Stimulated activated CD8-positive, alpha-beta memory T cell treated with anti-CD3 and anti-CD28 coated beads, Interleukin-4, amount 100 ng/mL, for 1 hour (primary cell): ENCODE measurements around the gene RPH3AL.
"Not testable (repeated sequence)": the region's sequence is repeated elsewhere in the genome, so short reads cannot be mapped to it uniquely, and the experiment has no call there.

ENCODE experiments used
- DNase-seq, 2 donors: peaks; one replicate each; pipeline ENCODE4 v3.0.0-alpha.2; 2020; ENCODE audit warnings: low read depth in 2 of 2, low spot score in 1 of 2

The RPH3AL gene

DNA sequence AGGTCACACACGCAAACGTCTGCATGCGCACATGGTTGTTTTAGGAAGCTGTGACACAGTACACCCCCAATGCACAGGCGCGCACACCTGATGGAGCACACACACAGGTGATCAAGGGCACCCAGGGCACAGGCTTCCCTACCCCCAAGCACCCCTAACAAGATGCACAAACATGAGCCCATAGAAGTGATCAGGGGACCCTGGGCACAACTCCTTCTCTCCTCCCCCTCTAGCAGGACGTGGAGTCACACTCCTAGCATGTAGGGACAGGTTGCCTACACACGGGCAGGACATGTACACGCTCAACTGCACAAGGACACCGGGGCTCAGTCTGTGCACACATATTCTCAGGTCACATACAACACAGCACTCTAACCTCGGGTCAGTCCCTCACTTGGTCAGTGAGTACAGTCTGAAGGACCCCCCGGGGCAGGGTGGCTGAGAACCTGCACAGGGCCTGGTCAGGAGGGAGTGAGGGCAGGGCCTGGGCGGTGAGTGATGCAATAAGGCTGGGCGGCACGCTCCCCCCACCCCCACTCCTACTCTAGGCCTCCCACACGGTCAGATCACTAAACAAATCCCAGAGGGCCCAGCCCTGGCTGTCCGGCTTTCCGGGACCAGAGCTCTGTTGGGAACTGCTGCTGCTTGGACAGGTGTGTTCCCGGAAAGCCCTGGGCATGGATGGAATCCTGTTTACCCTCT lies 170.4 kb downstream of the RPH3AL start:
- no peak for DNase-seq

DNA sequence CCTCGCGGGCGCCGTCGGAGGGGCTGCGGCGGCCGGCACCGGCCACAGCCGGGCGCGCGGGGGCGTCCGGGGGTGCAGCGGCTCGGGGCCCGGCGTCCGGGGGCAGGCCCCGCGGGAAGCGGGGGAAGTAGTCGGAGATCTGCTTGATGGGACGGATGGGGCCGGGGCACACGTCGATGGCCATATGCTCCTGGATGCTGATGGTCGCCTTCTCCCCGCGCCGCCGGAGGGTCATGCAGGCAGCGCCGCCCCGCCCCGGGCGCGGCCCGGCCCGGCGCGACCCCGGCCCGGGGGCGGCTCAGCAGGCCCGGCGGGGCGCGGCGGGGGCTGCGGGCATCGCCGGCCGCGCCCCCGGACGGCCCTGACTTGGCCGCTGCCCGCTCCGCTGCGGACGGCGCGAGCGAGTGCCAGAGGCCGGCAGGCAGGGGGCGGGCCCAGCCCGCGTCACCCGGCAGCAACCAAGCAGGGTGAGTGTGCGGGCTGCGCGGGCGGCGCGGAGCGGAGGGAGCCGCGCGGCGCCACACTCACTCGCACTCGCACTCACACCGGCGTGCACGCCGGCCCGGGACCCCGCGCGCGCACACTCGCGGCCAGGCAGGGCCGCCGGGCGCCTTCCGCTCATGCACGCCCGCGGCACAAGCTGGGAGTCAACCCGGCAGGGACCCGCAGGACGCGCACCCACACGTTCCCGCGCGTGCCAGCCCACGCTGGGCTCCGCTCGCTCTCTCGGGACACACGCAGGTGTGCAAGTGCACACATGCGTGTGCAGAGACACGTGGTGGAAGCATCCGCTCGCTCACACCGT lies 171.2 kb downstream of the RPH3AL start, which contains the start of gene DOC2B:
Gene DOC2B (minus strand): TSS at position 406 of the 805 bp plus-strand sequence. CDS start 171 bp downstream, at position 235.
- DNase-seq = no peak

DNA sequence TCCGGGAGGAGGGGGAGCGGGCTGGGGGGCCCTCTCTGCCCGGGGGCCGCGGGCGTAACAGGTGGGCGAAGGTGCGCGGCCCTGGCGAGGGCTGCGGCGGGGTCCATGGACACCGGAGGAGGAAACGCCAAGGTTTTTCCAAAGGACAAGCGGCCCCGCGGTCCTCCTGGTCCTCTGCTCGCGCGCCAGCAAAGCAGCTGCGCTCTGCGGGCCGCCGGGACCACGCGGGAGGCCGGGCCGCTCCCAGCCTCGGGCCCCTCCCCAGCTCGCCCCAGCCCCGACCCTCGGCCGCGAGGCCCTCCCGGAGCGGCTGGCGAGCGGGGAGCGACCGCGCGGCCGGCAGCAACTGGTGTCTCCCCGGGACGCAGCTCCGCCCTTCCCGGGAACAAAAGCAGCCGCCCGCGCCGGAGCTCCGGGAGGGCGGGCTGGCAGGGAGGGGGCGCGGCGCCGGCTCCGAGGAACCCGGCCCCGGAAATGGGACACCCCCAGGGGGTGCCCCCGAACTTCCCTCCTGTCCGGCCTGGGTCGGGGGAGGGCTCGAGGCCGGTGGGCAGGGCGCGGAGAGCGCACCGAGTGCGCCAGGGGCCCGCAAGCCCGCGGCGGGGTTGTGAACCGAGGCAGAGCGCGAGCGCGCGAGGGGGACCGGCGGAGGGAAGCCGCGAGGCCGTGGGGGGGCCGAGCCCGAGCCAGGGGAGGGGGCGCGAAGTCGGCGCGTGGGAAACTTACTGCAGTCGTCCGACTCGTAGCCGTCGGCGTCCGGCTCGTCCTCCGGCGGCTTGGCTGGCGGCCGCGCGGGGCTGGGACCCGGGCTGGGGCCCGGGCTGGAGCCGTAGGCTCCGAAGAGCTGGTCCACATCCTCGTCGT lies 172.0 kb downstream of the RPH3AL start:
- no peak for DNase-seq

DNA sequence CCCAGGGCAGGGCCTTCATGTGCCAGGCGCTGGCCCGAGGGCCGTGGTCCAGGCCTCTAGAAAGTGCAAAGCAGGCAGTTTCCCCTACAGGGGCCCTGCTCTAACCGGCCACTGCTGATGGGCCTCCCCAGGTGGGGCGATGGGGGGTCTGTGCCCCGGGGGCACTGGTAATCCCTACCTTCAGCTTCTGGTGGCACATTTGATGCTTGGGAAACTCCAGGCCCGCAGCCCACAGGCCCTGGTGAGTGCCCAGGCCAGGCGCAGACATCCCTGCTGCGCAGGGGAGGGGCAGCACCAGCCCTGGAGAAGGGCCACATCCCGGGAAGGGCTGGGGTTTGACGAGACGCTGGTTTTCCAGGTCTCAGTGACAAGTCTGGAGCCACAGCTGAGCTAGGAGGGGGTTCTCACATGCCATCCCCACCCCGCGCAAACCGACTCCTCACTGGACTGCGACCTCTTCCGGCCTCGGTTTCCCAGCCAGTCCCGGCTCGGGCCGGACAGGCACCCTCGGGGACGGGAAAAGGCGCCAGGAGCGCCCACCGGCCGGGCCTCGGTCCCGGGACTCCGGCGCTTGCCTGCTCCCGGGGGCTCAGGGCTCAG lies 172.7 kb downstream of the RPH3AL start:
- DNase-seq = no peak

DNA sequence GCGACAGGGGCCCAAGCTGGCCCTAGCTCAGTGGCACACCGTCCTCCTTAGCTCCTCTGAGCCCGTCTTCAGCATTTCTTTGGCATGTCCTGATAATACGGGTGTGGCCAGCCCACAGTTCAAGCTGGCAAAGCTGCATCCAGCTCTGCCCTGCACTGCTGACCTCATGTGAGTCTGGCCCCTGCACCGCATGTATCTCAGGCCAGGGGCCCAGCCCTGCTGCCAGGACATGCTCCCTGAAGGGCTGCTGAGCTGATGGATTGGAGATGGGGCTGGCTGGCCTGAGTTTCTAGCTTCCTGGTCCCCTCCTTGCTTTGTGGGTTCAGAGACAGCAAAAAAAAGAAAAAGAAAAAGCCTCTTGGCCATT lies 173.6 kb downstream of the RPH3AL start:
- no peak for DNase-seq

DNA sequence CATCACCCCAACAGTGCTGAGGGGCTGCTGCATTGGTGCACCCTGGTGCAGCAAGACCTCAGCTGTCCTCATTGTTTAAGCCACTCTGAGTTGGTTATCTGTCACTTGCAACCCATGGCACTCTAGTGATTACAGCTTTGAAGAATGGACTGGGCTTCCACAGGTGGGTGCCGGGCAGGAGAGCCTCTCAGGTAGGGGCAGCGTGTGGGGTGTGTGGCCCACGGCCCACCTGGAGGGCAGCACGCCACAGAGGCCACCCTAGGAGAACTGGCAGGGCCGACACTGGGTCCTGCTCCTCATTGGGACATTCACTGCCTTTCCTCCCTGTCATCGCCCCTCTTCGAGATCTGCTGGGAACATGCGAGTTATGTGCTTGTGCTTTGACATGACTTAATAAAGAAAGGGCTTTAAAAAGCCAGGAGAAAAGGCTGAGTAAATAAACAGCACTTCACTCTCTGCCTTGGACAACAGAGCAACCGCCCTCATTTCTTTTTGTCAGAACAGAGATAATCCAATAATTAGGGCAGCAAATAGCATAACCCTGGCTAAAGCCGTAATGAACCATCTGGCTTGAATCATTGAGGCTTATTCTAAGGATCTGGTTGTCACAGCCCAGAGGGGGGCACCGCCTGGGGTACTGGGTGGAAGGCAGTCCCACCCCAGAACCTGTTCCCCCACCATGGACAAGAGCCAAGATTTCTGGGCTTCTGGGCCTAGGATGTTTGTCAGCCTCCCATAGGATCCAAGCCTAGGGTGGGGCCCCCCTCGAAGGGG lies 174.1 kb downstream of the RPH3AL start:
- DNase-seq = no peak

DNA sequence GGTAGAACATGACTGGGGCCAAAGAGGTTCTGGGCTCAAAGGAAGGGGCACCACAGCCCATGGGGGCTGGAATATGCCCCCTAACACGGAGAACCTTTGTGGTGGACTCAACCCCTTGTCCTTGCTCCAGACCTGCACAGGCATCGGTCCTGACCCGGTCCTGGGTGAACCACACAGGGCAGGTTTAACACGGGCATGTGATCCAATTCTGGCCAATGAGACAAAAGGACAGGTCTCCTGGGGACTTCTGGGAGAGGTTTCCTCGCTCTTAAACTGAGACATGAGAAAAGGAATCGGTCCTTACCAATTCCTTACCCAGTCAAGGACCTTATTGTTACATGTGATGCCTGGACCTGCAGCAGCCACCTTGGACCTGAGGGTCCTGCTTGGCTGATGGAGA lies 174.8 kb downstream of the RPH3AL start:
- no peak for DNase-seq

DNA sequence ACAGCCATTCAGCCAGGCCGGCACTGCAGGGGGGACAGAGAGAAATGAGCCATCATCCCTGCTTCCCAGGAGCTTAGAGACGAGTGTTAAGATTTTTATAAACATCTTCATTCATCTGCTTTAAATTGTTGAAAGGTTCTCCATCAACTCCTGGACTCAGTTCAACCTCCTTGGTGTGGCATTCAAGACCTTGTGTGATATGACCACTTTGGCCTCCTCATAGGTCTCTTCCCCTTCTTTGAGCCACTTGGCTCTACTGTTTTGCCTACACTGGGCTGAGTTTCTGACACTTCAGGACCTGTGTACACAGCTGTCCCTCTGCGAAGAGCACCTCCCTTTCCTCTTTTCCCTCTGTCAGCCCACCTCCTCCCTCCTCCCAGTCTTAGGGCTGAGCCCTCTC lies 175.5 kb downstream of the RPH3AL start:
- no peak for DNase-seq

DNA sequence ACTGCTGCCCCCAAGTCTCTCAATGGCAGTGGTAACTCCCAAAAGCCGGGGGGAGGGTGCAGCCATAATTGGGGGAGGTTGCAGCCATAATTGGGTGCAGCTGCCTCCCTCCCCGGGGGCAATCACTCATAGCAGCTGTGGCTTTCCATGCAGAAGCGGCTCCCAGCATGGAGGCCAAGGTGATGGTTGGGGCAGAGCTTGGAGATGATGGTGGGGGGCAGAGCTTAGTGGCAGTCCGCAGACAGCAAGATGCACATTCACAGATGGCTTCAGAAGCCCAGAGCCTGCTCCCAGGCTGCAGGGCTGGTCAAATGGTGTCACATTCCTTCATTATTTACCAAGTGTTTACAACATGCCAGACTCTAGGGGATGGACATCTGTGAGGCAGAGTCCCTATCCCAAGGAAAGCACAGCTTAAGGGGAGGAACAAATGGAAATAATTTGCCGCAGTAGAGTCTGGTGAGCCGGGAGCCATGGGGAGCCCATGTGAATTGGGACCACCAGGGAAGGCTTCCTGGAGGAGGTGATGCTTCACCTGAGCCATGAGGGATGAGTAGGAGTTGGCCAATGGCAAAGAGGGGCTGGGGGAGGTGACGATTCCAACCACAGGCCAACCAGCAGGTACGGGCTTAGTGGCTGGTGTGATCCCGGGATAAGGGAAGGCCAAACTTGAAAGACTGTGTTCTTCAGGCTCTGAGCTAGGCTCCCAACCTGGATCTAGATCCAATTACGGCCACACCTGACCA lies 179.3 kb downstream of the RPH3AL start:
- DNase-seq = no peak

DNA sequence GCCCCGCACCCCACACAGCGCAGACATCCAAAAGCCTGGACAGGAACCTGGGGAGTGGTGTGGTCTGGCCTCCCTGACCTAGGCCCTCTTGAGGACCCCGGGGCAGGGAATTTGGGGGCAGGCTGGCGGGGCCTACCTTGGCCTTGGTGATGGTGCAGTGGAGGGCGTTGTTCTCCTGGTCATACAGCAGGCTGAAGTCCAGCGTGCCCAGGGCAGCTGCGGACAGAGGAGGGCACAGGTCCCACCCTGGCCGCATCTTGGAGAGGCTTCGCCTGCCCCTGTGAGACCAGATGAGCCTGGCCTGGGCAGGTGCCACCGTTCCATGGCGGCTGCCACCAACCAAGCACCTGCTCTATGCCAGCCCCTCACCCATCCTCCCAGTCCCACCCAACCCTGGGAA lies 180.2 kb downstream of the RPH3AL start:
- no peak for DNase-seq

DNA sequence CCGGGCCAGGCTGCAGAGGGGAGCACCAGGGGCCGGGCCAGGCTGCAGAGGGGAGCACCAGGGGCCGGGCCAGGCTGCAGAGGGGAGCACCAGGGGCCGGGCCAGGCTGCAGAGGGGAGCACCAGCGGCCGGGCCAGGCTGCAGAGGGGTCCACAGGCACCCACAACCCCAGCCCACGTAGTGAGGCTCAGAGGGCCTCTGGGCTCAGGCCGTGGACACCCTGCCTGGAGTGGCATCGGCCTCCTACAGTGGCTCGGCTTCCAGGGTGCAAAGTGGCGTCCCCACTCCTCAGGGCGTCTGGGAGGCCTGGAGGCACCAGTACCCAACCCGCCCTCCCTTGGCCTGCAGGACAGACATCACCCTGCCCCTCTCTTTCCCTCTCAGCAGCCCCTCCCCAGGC lies 180.7 kb downstream of the RPH3AL start:
- DNase-seq = no peak

DNA sequence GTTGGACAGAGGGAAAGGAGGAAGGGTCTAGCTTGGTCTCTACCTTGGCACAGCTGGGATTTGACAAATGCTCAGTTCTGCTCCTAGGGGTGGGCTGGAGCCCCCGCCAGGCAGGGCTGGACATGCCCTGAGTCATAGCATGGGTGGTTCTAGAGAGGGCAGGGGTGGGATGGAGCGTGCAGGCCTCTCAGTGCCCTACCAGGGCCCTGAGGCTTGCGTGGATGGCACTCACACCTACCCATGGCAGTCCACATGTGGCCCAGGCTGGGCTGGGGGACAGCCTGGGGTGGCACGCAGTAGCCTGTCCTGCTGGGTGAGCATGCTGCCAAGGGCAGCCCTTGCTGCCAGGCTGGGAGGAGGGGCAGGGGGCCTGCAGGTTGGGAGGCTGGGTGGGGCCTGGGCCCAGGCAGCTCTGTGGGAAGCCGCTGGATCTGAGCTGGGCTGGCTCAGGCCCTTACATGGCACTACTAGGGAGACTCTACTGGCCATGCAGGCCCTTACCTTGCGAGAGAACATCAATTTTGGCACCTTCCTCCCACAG lies 182.4 kb downstream of the RPH3AL start:
- no peak for DNase-seq

DNA sequence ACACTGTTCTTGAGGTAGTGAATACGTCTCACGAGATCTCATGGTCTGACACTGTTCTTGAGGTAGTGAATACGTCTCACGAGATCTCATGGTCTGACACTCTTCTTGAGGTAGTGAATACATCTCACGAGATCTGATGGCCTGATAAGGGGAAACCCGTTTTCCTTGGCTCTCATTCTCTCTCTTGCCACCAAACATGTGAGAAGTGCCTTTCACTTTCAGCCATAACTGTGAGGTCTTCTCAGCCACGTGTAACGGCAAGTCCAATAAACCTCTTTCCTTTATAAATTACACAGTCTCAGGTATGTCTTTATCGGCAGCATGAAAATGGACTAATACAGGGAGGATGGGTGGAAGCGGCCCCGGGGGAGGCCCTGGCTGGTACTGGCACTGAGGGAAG lies 184.0 kb downstream of the RPH3AL start:
- not testable (repeated sequence) for DNase-seq

DNA sequence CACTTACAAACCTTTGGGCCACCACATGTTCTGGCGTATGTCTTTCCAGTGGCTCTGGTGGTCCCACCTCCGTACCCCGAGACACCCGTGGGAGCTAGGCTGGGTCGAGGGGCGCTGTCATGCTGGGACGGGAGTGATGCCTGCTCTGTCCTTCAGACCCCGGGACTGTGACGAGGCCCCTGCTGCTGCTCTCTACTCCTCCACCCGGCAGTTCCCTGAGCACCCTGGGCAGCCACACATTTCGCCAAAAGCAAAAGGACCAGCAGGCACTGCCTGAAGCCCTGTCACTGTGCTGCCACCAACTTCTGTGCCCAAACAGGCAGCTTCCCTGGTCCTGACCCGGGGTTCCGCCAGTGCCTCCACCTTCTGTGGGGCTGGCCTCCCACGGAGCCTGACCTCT lies 186.7 kb downstream of the RPH3AL start:
- no peak for DNase-seq

DNA sequence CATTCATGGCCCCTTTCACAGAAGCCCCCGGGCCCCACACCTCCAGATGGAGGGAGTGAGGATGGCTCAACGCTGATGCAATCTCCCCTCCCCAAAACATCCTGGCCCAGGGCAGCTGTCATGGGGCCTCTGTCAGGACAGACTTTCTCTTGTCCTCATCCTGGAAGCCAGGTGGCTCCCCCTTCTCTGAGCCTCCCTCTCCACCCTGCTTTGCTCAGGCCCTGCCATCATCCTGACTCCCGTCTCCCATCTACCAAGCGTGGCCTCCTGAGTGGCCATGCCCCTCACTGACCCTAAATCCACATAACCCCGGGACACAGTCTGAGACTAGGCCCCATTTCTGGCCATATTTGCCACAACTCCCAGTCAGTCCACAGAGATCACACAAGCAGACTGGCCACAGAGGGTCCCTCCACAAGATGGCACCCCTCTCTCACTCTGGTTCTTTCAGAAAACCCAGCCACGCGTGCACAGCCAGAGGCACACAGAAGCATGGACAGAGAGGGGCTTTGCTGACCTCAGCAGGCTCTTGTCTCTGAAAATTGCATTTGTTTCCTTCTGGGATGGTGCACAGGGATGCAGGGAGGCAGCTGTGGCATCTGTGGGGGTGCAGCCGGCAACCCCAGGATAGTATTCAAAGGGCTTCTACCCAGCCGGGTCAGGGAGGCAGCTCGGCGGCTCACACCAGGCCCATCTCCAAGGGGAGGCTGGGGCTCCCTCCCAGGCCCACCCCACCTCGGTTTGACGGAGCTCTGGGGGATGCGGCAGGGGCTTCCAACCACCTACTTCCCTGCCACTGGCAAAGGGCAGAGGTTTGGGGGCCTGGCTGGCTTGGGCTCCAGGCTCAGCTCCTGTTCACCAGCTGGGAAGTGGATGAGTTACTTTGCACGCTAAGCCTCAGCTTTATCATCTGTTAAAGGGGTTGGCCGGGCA lies 188.0 kb downstream of the RPH3AL start:
- no peak for DNase-seq

DNA sequence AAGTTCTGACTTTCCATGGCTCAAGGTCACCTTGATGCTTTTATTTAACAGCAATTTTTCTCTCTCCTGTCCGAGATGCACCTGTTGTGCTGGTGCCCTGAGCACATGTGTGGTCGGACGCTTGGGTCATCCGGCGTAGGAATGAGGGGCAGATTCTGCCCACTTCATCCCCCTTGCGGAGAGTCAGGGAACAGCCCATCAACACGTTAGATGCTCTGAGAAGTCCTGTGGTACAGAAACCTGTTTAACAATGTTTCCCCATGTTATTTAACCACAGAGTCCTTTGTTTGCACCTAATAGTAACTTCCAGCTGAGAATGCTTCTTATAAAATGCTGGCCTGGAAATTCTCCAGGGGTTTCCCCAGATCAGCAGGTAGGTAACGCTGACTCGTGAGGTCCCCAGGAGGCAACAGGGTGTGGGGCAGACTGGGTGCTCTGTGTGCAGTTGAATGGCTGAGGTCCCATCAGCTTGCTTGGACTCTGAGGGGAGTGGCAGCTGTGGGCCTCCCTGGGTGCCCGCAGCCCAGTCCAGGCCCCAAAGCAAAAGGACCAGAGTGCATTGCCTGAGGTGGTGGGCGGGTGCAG lies 189.0 kb downstream of the RPH3AL start:
- no peak for DNase-seq

DNA sequence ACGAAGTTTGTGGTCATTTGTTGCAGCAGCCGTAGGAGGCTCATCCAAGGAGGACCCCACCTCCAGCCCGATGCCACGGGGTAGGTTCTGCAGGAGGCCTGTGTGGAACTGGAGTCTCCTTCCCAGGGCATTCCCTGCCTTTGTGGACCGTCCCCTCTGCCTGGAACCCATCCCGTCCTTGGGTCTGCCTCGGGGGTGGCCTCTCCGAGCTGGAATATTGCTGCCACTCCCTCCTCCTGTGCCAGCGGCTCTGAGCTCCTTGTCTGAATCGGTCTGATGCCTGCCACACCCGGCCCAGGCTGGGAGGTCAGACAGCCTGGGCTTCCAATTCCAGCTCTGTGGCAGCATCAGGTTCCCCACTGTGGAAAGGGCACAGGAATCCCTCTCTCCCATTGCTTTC lies 189.9 kb downstream of the RPH3AL start:
- no peak for DNase-seq
